ENCODE results near the gene UBXN6.

UBXN6 gene

GRCh38 chr19:4443966-4444764 lies 13.4 kb downstream of the UBXN6 start:
- DNase-seq (ENCODE audit: low read depth, low spot score), result no peak
- no peak overlapping the region for H3K27ac ChIP-seq

- no peak for DNase-seq (ENCODE audit: low read depth, low spot score)
- H3K27ac ChIP-seq, result no peak overlapping the region
Measured at GRCh38 chr19:4443188-4443587, 14.4 kb downstream of the UBXN6 start.

DNA sequence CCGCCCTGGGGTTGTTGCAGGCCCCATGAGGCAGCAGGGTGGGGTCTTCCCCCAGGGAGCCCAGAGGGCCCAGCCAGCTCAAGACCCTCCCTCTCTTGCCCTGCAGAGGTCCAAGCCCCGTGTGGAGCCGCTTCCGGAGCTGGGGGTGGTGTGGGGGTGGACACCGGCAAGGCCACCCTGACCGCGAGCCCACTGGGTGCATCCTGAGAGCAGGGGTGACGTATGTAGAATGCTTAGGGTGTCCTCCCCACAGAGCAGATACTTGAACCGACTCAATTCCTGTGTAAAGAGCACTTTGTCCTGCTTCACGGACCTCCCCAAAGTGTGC lies 14.8 kb downstream of the UBXN6 start:
- no peak for DNase-seq (ENCODE audit: low read depth, low spot score)
- H3K27ac ChIP-seq, result no peak overlapping the region

DNA sequence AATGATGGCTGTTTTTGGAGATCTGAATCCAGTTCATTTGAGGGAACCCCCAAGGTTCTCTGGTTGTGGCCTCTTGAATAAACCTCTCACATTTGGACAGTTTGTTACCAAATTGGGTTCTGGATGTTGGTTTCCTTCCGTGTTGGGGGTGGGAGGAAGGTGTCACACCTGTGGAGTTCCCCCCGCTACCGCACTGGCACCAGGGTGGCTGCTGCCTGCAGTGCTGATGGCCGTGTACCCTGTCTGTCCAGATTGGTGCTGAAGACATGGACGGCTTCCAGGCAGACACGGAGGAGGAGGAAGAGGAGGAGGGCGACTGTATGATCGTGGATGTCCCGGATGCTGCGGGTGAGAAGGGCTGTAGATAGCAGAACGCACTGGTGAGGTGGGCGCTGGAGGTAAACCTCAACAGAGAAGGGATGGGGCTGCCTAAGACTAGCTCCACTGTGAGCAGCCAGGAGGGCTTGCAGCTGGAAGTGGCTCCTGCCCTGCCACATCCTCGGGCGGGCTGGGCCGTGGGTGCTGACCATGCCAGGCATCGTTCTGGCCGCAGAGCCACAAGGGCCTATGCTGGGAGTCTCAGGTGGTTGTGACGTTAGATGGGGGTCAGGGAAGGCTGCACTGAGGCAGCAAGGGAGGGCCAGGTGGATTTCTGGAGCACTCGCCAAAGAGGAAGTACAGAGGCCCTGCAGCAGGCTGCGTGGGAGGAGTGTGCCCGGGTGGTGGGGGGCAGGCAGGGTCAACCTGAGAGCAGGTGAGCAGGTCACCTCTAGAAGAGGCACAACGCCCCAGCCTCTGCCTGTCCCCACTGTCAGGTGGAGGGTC lies 15.4 kb downstream of the UBXN6 start:
- H3K27ac ChIP-seq, result no peak overlapping the region
- DNase-seq (ENCODE audit: low read depth, low spot score), result no peak

DNA sequence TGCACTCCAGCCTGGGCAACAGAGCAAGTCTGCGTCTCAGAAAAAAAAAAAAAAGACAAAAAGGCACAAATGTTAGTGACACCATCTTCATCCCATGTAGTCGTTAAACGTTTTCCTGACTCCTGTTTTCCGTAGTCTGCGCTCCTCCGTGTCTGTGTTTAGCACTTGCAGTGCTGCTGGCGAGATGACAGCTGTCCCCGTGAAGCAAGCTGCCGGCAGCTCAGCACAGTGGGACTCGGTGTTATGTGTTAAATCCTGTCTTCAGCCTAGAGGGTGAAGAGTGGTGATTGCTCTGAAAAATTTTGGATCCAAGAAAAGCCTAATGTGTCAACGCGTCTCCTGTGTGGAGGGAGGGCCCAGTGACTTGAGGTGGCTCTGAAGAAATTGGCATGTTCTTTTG lies 18.4 kb downstream of the UBXN6 start:
- DNase-seq (ENCODE audit: low read depth, low spot score), result no peak
- H3K27ac ChIP-seq, result no peak overlapping the region

DNA sequence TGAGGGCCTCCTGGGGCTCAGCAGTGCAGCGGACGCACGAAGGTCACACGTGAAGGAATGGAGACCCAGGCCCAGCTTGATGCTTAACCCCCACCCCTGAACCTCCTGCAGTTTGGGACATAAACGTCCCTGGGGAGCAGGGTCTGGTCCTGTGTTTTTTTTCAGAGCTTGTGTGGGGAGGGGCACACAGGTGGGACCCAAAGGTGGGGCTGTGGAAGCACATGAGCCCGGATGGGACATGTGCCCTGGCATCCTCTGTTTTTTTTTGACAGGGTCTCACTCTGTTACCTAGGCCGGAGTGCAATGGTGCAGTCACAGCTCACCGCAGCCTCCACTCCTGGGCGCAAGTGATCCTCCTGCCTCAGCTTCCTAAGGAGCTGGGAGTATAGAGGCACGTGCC lies 20.5 kb downstream of the UBXN6 start:
- no peak for DNase-seq (ENCODE audit: low read depth, low spot score)

GRCh38 chr19:4436231-4436630 lies 21.4 kb downstream of the UBXN6 start:
- DNase-seq (ENCODE audit: low read depth, low spot score), result no peak
- no peak overlapping the region for H3K27ac ChIP-seq

More for the DNA sequence above, 20.5 kb downstream of the UBXN6 start:
- no peak overlapping the region for H3K27ac ChIP-seq

GRCh38 chr19:4434391-4434790 lies 23.2 kb downstream of the UBXN6 start:
- no peak for DNase-seq (ENCODE audit: low read depth, low spot score)
- H3K27ac ChIP-seq, result no peak overlapping the region

DNA sequence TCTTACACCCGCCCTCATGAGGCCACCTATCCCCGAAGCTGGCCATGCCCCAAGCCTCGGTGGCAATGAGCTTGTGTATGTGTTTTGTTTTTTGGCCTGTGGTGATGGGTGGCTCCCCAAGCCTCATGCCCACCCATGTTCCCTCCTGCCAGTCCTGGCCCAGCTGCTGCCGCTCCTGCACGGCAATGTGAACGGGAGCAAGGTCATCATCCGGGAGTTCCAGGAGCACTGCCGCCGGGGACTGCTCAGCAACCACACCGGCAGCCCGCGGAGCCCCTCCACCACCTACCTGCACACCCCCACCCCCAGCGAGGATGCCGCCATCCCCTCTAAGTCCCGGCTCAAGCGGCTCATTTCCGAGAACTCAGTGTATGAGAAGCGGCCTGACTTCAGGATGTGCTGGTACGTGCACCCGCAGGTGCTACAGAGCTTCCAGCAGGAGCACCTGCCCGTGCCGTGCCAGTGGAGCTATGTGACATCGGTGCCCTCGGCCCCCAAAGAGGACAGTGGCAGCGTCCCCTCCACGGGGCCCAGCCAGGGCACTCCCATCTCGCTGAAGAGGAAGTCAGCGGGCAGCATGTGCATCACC lies 24.6 kb downstream of the UBXN6 start:
- DNase-seq (ENCODE audit: low read depth, low spot score), result no peak
- no peak overlapping the region for H3K27ac ChIP-seq

DNA sequence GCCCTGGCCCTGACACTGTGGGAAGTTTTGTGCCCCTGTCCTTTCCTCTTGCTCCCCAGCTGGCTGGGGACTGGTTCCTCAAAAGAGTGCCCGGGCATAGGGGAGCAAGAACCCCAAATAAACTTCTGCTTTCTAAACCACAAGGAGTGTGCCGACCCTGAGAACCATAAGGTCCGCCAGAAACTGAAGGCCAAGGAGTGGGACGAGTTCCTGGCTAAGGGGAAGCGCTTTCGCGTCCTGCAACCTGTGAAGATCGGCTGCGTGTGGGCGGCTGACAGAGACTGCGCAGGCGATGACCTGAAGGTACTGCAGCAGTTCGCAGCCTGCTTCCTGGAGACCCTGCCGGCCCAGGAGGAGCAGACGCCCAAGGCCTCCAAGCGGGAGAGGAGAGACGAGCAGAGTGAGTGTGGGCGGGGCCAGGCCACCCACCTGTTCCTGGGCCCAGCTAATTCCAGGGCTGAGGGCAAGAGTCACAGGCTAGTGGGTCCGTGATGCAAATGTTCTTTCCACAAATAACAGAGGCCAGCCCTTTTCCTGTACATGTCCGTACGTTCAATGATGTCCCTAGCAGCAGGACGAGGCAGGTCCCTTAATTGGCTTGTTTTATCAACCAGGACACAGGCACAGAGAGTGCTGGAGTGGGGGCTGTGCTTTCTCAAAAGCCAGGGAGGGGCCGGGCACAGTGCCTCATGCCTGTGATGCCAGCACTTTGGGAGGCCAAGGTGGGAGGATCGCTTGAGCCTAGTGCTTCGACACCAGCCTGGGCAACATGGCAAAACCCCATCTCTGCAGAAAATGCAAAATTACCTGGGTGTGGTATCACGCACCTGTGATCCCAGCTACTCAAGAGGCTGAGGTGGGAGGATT lies 25.6 kb downstream of the UBXN6 start:
- no peak for DNase-seq (ENCODE audit: low read depth, low spot score)
- no peak overlapping the region for H3K27ac ChIP-seq

- no peak overlapping the region for H3K27ac ChIP-seq
- no peak for DNase-seq (ENCODE audit: low read depth, low spot score)
Measured at GRCh38 chr19:4431296-4431695, 26.3 kb downstream of the UBXN6 start.

DNA sequence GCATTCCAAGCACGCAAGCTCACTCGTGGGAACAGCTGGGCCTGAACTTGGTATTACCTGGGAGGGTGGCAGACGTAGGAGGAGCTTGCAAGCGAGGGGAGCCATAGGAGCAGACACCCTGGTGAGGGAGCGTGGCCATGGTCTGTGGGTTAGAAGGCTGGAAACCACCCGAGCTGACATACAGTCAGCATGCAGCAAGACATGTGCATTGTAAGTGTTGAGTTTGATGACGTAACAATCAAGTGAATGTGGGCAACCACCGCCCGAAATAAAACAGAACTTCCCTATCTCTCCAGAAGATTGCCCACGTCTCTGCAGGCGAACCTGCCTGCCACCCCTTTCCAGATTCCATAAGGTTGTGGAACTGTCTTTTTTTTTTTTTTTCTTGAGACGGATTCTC lies 26.8 kb downstream of the UBXN6 start:
- DNase-seq (ENCODE audit: low read depth, low spot score), result no peak

DNA sequence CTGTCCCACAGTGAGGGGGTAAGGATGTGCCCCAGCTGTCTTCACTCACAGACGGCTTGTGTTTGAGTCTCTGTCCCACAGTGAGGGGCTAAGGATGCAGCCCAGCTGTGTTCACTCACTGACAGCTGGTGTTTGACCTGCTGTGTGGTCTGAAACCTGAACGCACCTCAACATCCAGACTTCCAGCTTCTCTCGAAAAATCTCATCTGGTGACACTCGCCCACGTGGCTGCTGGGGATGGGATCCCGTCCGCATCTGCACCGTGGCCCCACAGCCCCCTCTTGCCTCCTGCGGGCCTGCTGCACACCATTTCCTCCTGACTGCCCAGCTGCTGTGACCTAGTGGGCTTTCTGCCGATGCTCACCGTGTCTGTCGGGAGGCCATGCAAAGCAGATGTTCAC lies 27.8 kb downstream of the UBXN6 start:
- H3K27ac ChIP-seq, result no peak overlapping the region
- DNase-seq (ENCODE audit: low read depth, low spot score), result no peak

More for the DNA sequence above, 26.8 kb downstream of the UBXN6 start:
- no peak overlapping the region for H3K27ac ChIP-seq

DNA sequence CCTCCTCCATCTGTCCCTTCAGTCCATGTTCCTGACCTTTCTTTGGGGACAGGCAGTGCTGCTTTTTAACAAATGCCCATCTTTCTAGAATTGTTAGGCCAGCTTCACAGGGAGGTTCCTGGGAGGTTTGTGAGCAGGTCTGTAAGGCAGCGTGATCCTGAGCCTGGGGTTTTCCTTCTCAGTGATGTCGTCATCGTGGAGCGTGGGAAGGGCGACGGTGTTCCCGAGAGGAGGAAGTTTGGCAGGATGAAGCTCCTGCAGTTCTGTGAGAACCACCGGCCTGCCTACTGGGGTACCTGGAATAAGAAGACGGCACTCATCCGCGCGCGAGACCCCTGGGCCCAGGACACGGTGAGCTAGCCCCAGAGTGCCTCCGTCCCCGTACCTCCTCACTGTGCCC lies 28.3 kb downstream of the UBXN6 start:
- H3K27ac ChIP-seq, result no peak overlapping the region
- no peak for DNase-seq (ENCODE audit: low read depth, low spot score)

GRCh38 chr19:4428326-4428975 lies 29.1 kb downstream of the UBXN6 start:
- no peak overlapping the region for H3K27ac ChIP-seq
- no peak for DNase-seq (ENCODE audit: low read depth, low spot score)

GRCh38 chr19:4425537-4425936 lies 32.1 kb downstream of the UBXN6 start:
- H3K27ac ChIP-seq, result no peak overlapping the region
- DNase-seq (ENCODE audit: low read depth, low spot score), result no peak

DNA sequence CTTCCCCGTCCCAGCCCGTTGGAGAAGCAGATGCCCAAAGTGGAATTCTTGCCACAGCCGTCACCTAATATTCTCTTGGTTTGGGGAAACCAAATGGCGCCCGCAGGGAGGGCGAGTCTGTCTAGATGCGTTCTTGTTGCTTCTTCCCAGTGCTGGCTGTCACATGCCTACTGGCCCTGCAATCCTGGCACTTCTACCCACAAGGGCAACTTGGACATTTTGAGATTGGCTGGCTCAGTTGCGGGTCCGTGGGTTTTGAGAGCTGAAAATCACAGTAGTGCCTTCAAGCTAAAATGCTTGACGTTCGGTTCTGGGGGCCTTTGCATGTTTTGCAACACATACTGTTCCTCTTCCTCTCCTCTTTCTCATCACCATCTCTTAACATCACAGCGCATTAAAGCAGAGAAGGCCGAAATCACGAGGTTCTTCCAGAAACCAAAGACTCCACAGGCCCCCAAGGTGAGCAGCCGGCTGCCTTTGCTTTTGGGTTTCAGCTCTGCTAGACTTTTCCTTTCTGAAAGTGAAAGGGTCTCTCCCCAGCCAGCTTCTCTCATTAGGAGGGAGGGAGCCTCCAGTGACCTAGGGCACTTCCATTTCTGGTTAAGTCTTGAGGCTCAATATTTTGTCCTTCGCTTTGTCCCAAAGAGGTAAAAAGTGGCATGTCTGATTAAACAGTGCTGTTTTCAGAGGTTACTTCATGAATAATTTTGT lies 34.0 kb downstream of the UBXN6 start:
- H3K27ac ChIP-seq, result no peak overlapping the region

GRCh38 chr19:4416268-4416667 lies 41.3 kb downstream of the UBXN6 start:
- no peak for DNase-seq (ENCODE audit: low read depth, low spot score)
- H3K27ac ChIP-seq, result no peak overlapping the region

More for the DNA sequence above, 34.0 kb downstream of the UBXN6 start:
- DNase-seq (ENCODE audit: low read depth, low spot score), result no peak

GRCh38 chr19:4415352-4415751 lies 42.2 kb downstream of the UBXN6 start:
- no peak for DNase-seq (ENCODE audit: low read depth, low spot score)
- H3K27ac ChIP-seq, result no peak overlapping the region

All from epithelial cell of prostate (primary cell).